ENCODE results near the gene CYP2A6.
"Not testable (repeated sequence)": the region's sequence is repeated elsewhere in the genome, so short reads cannot be mapped to it uniquely, and the experiment has no call there.

Gene CYP2A6

GRCh38 chr19:40843653-40844052 is 6.6 kb downstream of the CYP2A6 start:
- not testable (repeated sequence) for DNase-seq

GRCh38 chr19:40842997-40843652 is 7.1 kb downstream of the CYP2A6 start:
- not testable (repeated sequence) for DNase-seq

GRCh38 chr19:40842012-40842411 is 8.2 kb downstream of the CYP2A6 start:
- DNase-seq = not testable (repeated sequence)

- DNase-seq = not testable (repeated sequence)
Measured at GRCh38 chr19:40838477-40838876, 11.8 kb downstream of the CYP2A6 start.

- no peak for DNase-seq
Measured at GRCh38 chr19:40836754-40837429, 13.4 kb downstream of the CYP2A6 start.

- not testable (repeated sequence) for DNase-seq
Measured at GRCh38 chr19:40833728-40834533, 16.3 kb downstream of the CYP2A6 start.

GRCh38 chr19:40832431-40832790 is 17.8 kb downstream of the CYP2A6 start:
- not testable (repeated sequence) for DNase-seq

- DNase-seq = no peak
Measured at GRCh38 chr19:40831502-40832430, 18.5 kb downstream of the CYP2A6 start.

GRCh38 chr19:40830741-40831140 is 19.5 kb downstream of the CYP2A6 start:
- not testable (repeated sequence) for DNase-seq

GRCh38 chr19:40829205-40829604 is 21.0 kb downstream of the CYP2A6 start:
- DNase-seq = no peak

GRCh38 chr19:40827386-40828247 is 22.6 kb downstream of the CYP2A6 start:
- DNase-seq = no peak

GRCh38 chr19:40826699-40827385 is 23.4 kb downstream of the CYP2A6 start:
- DNase-seq = not testable (repeated sequence)

- not testable (repeated sequence) for DNase-seq
Measured at GRCh38 chr19:40826312-40826698, 23.9 kb downstream of the CYP2A6 start.

- not testable (repeated sequence) for DNase-seq
Measured at GRCh38 chr19:40825460-40826095, 24.7 kb downstream of the CYP2A6 start.

- not testable (repeated sequence) for DNase-seq
Measured at GRCh38 chr19:40824916-40825315, 25.3 kb downstream of the CYP2A6 start.

GRCh38 chr19:40822704-40823553 is 27.3 kb downstream of the CYP2A6 start:
- DNase-seq = not testable (repeated sequence)

- no peak for DNase-seq
Measured at GRCh38 chr19:40822161-40822560, 28.1 kb downstream of the CYP2A6 start.

- not testable (repeated sequence) for DNase-seq
Measured at GRCh38 chr19:40819479-40820234, 30.6 kb downstream of the CYP2A6 start.
